H1 (cell line): ENCODE data around the gene RNPS1. TPM values are rescaled to one million over a fixed set of nuclear protein-coding genes. Genes with fewer than 3 reads are reported as not detected.

Experiments used
- CTCF ChIA-PET: fragments of 300-600 bp; sonication (Branson Sonifier 250); formaldehyde crosslinking; loops from one replicate; lab custom pipeline; 2021; ENCODE audit not compliant: partially characterized antibody; lab: Charles Lee
- POLR2A ChIA-PET: fragments of 300-600 bp; sonication (Branson Sonifier 250); formaldehyde crosslinking; loops from one replicate; lab custom pipeline; 2021; ENCODE audit warnings: inconsistent platforms; ENCODE audit not compliant: partially characterized antibody; lab: Charles Lee
- DNase-seq, 2 experiments: peaks; one replicate each; pipeline versions ENCODE4 v3.0.0 to v3.0.0-alpha.2; 2010 to 2022; ENCODE audit warnings: low spot score in 2 of 2, low read depth in 1 of 2, mixed read lengths in 1 of 2
- FAIRE-seq: peaks from 2 replicates; lab custom pipeline; 2011; peaks lifted over from hg19 to GRCh38; lab: Jason Lieb, UNC
- H2AFZ ChIP-seq: 2 replicates; pipeline ENCODE4 v1.8.1; 2012; ENCODE audit warnings: low read length, inconsistent platforms
- H2AK5ac ChIP-seq: 2 replicates; pipeline ENCODE4 v1.6.1; 2013; ENCODE audit warnings: low read depth, low read length
- H2BK120ac ChIP-seq: replicated peaks from 2 replicates; pipeline ENCODE3; 2013; ENCODE audit warnings: low read depth, low read length, inconsistent platforms
- H2BK12ac ChIP-seq: 2 replicates; pipeline ENCODE4 v1.6.1; 2013; ENCODE audit warnings: low read depth, low read length
- H2BK15ac ChIP-seq: 2 replicates; pipeline ENCODE4 v1.6.1; 2013; ENCODE audit warnings: low read length
- H2BK20ac ChIP-seq: 2 replicates; pipeline ENCODE4 v1.6.1; 2013; ENCODE audit warnings: low read length
- H2BK5ac ChIP-seq: 2 replicates; pipeline ENCODE4 v1.6.1; 2013; ENCODE audit warnings: low read depth, low read length
- H3K14ac ChIP-seq: 2 replicates; pipeline ENCODE4 v1.6.1; 2013; ENCODE audit warnings: inconsistent platforms; ENCODE audit not compliant: insufficient read length
- H3K18ac ChIP-seq: 2 replicates; pipeline ENCODE4 v1.6.1; 2013; ENCODE audit warnings: low read length; ENCODE audit errors: extremely low read depth
- H3K23ac ChIP-seq: 2 replicates; pipeline ENCODE4 v1.6.1; 2013; ENCODE audit warnings: inconsistent platforms; ENCODE audit not compliant: insufficient read length
- H3K23me2 ChIP-seq: 2 replicates; pipeline ENCODE4 v1.6.1; 2013; ENCODE audit warnings: low read depth, low read length
- H3K27ac ChIP-seq: 2 replicates; pipeline ENCODE4 v1.6.1; 2011; ENCODE audit warnings: low read depth, low read length, inconsistent platforms
- H3K27me3 ChIP-seq, 4 experiments: replicated peaks in 1 of 4; 1 replicate in 1 of 4; 2 replicates in 3 of 4; pipeline versions ENCODE4 v1.6.1 to v1.8.1; 2011 to 2013; ENCODE audit warnings: low read length in 3 of 4, mild to moderate bottlenecking in 3 of 4, inconsistent platforms in 2 of 4, mixed read lengths in 2 of 4, moderate library complexity in 1 of 4; ENCODE audit not compliant: control insufficient read depth in 3 of 4, insufficient read depth in 3 of 4; ENCODE audit errors: extremely low read depth in 1 of 4
- H3K36me3 ChIP-seq, 4 experiments: 2 replicates each; pipeline versions ENCODE4 v1.6.1 to v1.8.1; 2011 to 2013; ENCODE audit warnings: mild to moderate bottlenecking in 4 of 4, low read length in 3 of 4, moderate library complexity in 2 of 4, control low read depth in 1 of 4, inconsistent platforms in 1 of 4; ENCODE audit not compliant: insufficient read depth in 4 of 4, control insufficient read depth in 2 of 4
- H3K4ac ChIP-seq: replicated peaks from 2 replicates; pipeline ENCODE3; 2013; ENCODE audit warnings: low read length, low read depth, mixed read lengths, inconsistent platforms; ENCODE audit not compliant: insufficient read length
- H3K4me1 ChIP-seq, 4 experiments: replicated peaks in 1 of 4; 1 replicate in 1 of 4; 2 replicates in 3 of 4; pipeline versions ENCODE4 v1.6.1 to v1.8.1; 2011 to 2013; ENCODE audit warnings: low read length in 3 of 4, inconsistent platforms in 2 of 4, mixed read lengths in 1 of 4; ENCODE audit not compliant: insufficient read depth in 4 of 4, control insufficient read depth in 3 of 4
- H3K4me2 ChIP-seq, 2 experiments: 2 replicates each; pipeline versions ENCODE4 v1.6.1 to v1.8.1; 2011 to 2013; ENCODE audit warnings: low read depth in 2 of 2, low read length in 2 of 2, control low read depth in 1 of 2, inconsistent platforms in 1 of 2, mild to moderate bottlenecking in 1 of 2; ENCODE audit not compliant: insufficient read depth in 1 of 2
- H3K4me3 ChIP-seq, 4 experiments: fragments of 200-600, 300-600 bp in 1 of 4; sonication (generic), shearing (Covaris generic), sonication (Bioruptor Twin) in 1 of 4; 2 replicates each; pipeline versions ENCODE4 v1.5.1 to v1.8.1; 2011 to 2016; ENCODE audit warnings: low read length in 4 of 4, low read depth in 3 of 4, control low read depth in 2 of 4, inconsistent platforms in 2 of 4, mild to moderate bottlenecking in 2 of 4, mixed read lengths in 1 of 4, moderate library complexity in 1 of 4; ENCODE audit not compliant: insufficient read depth in 2 of 4; ENCODE audit errors: extremely low read depth in 1 of 4
- H3K56ac ChIP-seq: replicated peaks from 2 replicates; pipeline ENCODE3; 2013; ENCODE audit warnings: low read depth, mild to moderate bottlenecking, mixed read lengths, low read length, inconsistent platforms; ENCODE audit not compliant: insufficient read length
- H3K79me1 ChIP-seq: 2 replicates; pipeline ENCODE4 v1.6.1; 2013; ENCODE audit warnings: low read depth, low read length, control low read depth
- H3K79me2 ChIP-seq, 2 experiments: 2 replicates each; pipeline versions ENCODE4 v1.6.1 to v1.8.1; 2012 to 2013; ENCODE audit warnings: low read length in 2 of 2, mild to moderate bottlenecking in 2 of 2, inconsistent platforms in 1 of 2; ENCODE audit not compliant: insufficient read depth in 2 of 2, control insufficient read depth in 1 of 2
- H3K9ac ChIP-seq, 4 experiments: replicated peaks in 1 of 4; 1 replicate in 1 of 4; 2 replicates in 3 of 4; pipeline versions ENCODE4 v1.6.1 to v1.8.1; 2011 to 2013; ENCODE audit warnings: low read depth in 3 of 4, low read length in 3 of 4, control low read depth in 2 of 4, mild to moderate bottlenecking in 2 of 4, moderate library complexity in 2 of 4, inconsistent platforms in 1 of 4; ENCODE audit errors: extremely low read depth in 1 of 4
- H3K9me3 ChIP-seq, 2 experiments: 2 replicates each; pipeline versions ENCODE4 v1.6.1 to v1.8.1; 2012 to 2013; ENCODE audit warnings: mild to moderate bottlenecking in 2 of 2, moderate library complexity in 2 of 2, control low read depth in 1 of 2, inconsistent platforms in 1 of 2, low read depth in 1 of 2, low read length in 1 of 2, mixed read lengths in 1 of 2; ENCODE audit not compliant: insufficient read depth in 2 of 2
- H4K20me1 ChIP-seq, 2 experiments: replicated peaks in 1 of 2; 2 replicates each; pipeline versions ENCODE3 to v1.8.1; 2011 to 2013; ENCODE audit warnings: inconsistent platforms in 2 of 2, low read length in 2 of 2, mild to moderate bottlenecking in 1 of 2; ENCODE audit not compliant: insufficient read depth in 2 of 2, control insufficient read depth in 1 of 2
- H4K5ac ChIP-seq: 2 replicates; pipeline ENCODE4 v1.6.1; 2013; ENCODE audit warnings: low read length, low read depth, mixed read lengths, inconsistent platforms; ENCODE audit not compliant: insufficient read length
- H4K8ac ChIP-seq: 2 replicates; pipeline ENCODE4 v1.8.0; 2013; ENCODE audit warnings: mild to moderate bottlenecking, moderate library complexity, low read length, inconsistent platforms; ENCODE audit not compliant: insufficient read depth; ENCODE audit errors: extremely low read depth
- H4K91ac ChIP-seq: replicated peaks from 2 replicates; pipeline ENCODE3; 2013; ENCODE audit warnings: low read length, mixed read lengths, inconsistent platforms; ENCODE audit not compliant: insufficient read length
- ASH2L ChIP-seq: fragments of 200-600, 300-600 bp; sonication (generic); IDR thresholded peaks from one replicate; pipeline ENCODE4 v1.7.1; 2017; ENCODE audit warnings: low read length
- BCL11A ChIP-seq, 2 experiments: IDR thresholded peaks; one replicate each; pipeline ENCODE4 v1.6.1; 2011; ENCODE audit warnings: low read depth in 2 of 2, low read length in 2 of 2, mild to moderate bottlenecking in 2 of 2
- BRCA1 ChIP-seq: IDR thresholded peaks from 2 replicates; pipeline ENCODE4 v1.6.1; 2012; ENCODE audit warnings: low read depth, low read length, improper control_type of control experiment
- CTBP2 ChIP-seq: IDR thresholded peaks from 2 replicates; pipeline ENCODE4 v1.7.0; 2011; ENCODE audit warnings: borderline replicate concordance, mild to moderate bottlenecking, moderate library complexity, mixed read lengths, low read length; ENCODE audit not compliant: insufficient read depth, insufficient read length
- HDAC2 ChIP-seq, 2 experiments: fragments of 300-600 bp in 1 of 2; sonication (generic) in 1 of 2; IDR thresholded peaks; 2 replicates each; pipeline ENCODE4 v1.6.1; 2011 to 2012; ENCODE audit warnings: low read depth in 2 of 2, low read length in 2 of 2, mild to moderate bottlenecking in 2 of 2, moderate library complexity in 2 of 2, borderline replicate concordance in 1 of 2, inconsistent platforms in 1 of 2
- HDAC6 ChIP-seq: IDR thresholded peaks from one replicate; pipeline ENCODE4 v1.7.1; 2012; ENCODE audit warnings: low read depth, mild to moderate bottlenecking, inconsistent platforms, low read length, moderate library complexity
- KDM4A ChIP-seq: IDR thresholded peaks from one replicate; pipeline ENCODE4 v1.7.1; 2012; ENCODE audit warnings: low read depth, mild to moderate bottlenecking, moderate library complexity, low read length, inconsistent platforms; ENCODE audit not compliant: severe bottlenecking
- PHF8 ChIP-seq: fragments of 200-600 bp; sonication (generic); conservative IDR thresholded peaks from 2 replicates; pipeline ENCODE4 v1.7.1; 2012; ENCODE audit warnings: low read depth, mild to moderate bottlenecking, inconsistent platforms, low read length, moderate library complexity
- RAD21 ChIP-seq, 2 experiments: IDR thresholded peaks in 1 of 2; conservative IDR thresholded peaks in 1 of 2; 2 replicates each; pipeline ENCODE4 v1.6.1; 2011; ENCODE audit warnings: low read depth in 2 of 2, low read length in 2 of 2, improper control_type of control experiment in 1 of 2, inconsistent platforms in 1 of 2, mild to moderate bottlenecking in 1 of 2, moderate library complexity in 1 of 2
- SP4 ChIP-seq: IDR thresholded peaks from 2 replicates; pipeline ENCODE4 v1.6.1; 2012; ENCODE audit warnings: low read length, inconsistent platforms
- TCF12 ChIP-seq: IDR thresholded peaks from 2 replicates; pipeline ENCODE4 v1.6.1; 2011; ENCODE audit warnings: low read depth, mild to moderate bottlenecking, low read length
- TEAD4 ChIP-seq: IDR thresholded peaks from 2 replicates; pipeline ENCODE4 v1.6.1; 2012; ENCODE audit warnings: low read depth, low read length, inconsistent platforms, mixed read lengths
- YY1 ChIP-seq: IDR thresholded peaks from 2 replicates; pipeline ENCODE4 v1.6.1; 2011; ENCODE audit warnings: low read depth, mild to moderate bottlenecking, low read length
- ZNF274 ChIP-seq: IDR thresholded peaks from 2 replicates; pipeline ENCODE4 v1.7.0; 2012; ENCODE audit warnings: low read length, borderline replicate concordance; ENCODE audit errors: extremely low read depth
- WGBS, 2 experiments: shearing (Covaris generic) in 1 of 2; methylation state at CpG; one replicate each; pipeline versions ENCODE4 v1.1.6 to v1.1.7; 2013 to 2015; ENCODE audit warnings: low lambda C conversion rate in 2 of 2, mixed read lengths in 2 of 2, inconsistent platforms in 1 of 2, low coverage in 1 of 2, missing lambda C conversion rate in 1 of 2; ENCODE audit not compliant: insufficient replicate concordance in 2 of 2, insufficient coverage in 1 of 2, insufficient read length in 1 of 2; ENCODE audit errors: extremely low coverage in 1 of 2, missing lambda C conversion rate in 1 of 2; 5-methylcytosine and 5-hydroxymethylcytosine counted together
- polyA plus RNA-seq, 7 experiments: library from polyadenylated mRNA; depleted of rRNA in 3 of 7; stranded (reverse) in 5 of 7; unstranded in 2 of 7; fragments of >200 nt in 5 of 7; fragments of 200-250 nt in 2 of 7; gene quantifications; 1 replicate in 5 of 7; 2 replicates in 1 of 7; 4 replicates in 1 of 7; pipeline versions ENCODE4 v1.2.1 to v1.2.3, GENCODE V29; 2011 to 2013; ENCODE audit warnings: missing spikeins in 2 of 7, mixed read lengths in 2 of 7
- total RNA-seq: library from RNA; stranded (reverse); fragmentation: NEBNext Ultra II Directional; extraction: Animal tissue kit (Norgen Biotek cat#: 25700); gene quantifications from 2 replicates; pipeline ENCODE4 v1.2.1, GENCODE V29; 2021

The RNPS1 gene
- total and polyA plus RNA-seq, 2 of the 8 experiments (the other 6 are each of a cell fraction or from before 2014, with no cell fraction given), result 330 to 350 TPM

GRCh38 chr16:2289282-2289681 lies 21.4 kb upstream of the RNPS1 start:
- Histone ChIP-seq H4K20me1 (no peaks in the 10 kb centered on the region), H3K18ac (no peak overlapping the region), H2AFZ (no peak overlapping the region), H3K9me3 (no peaks in the 10 kb centered on the region), H2BK15ac (no peak overlapping the region), H4K5ac (no peak overlapping the region), H2BK5ac (no peak overlapping the region), H3K9ac (no peak overlapping the region), H3K27ac (no peak overlapping the region), H4K8ac (no peak overlapping the region), H3K4ac (no peak overlapping the region), H3K4me2 (no peak overlapping the region), H3K36me3 (no peaks in the 10 kb centered on the region), H4K91ac (no peak overlapping the region), H2BK120ac (no peak overlapping the region), H3K14ac (no peak overlapping the region), H3K56ac (no peak overlapping the region), H3K23ac (no peak overlapping the region), H3K23me2 (no peaks in the 10 kb centered on the region), H3K79me1 (no peaks in the 10 kb centered on the region), H2BK20ac (no peak overlapping the region), H3K79me2 (no peaks in the 10 kb centered on the region), H2BK12ac (no peak overlapping the region), H3K4me3 (no peak overlapping the region), H3K27me3 (no peaks in the 10 kb centered on the region), H2AK5ac (no peak overlapping the region), H3K4me1 (no peaks in the 10 kb centered on the region; a peak in 1 of 7 replicates)
- POLR2A ChIA-PET, result interaction anchor here (0.7 to 5.2 kb wide), 6 partner anchors 9 to 724 kb away, joined by 3 to 28 read pairs (median 4); no protein-coding TSS in a partner anchor
- DNase-seq (no peak), FAIRE-seq (no peak)
- 88% methylated on average over 23 of the region's 23 CpGs; no CpG with 5 or more reads in 1 of the 2 experiments for WGBS, 2 experiments
- CTCF ChIA-PET, result interaction anchor here (0.7 to 5.0 kb wide), 5 partner anchors 9 to 61 kb away, joined by 3 to 30 read pairs (median 3); no protein-coding TSS in a partner anchor
- TF ChIP-seq CTBP2 (no peak), BCL11A (IDR thresholded peaks at IDR 0.05; ENCODE audit: low read depth in 2 of 2, low read length in 2 of 2) (no peak), SP4 (no peak), TCF12 (no peak), ASH2L (no peak), RAD21 (IDR thresholded peaks at IDR 0.05 in 1 of 2, conservative IDR thresholded peaks at IDR 0.05 in 1 of 2; ENCODE audit: low read depth in 2 of 2, low read length in 2 of 2) (no peak), PHF8 (no peak), HDAC6 (no peak), YY1 (no peak), HDAC2 (IDR thresholded peaks at IDR 0.05; ENCODE audit: borderline replicate concordance in 1 of 2, low read depth in 2 of 2, low read length in 2 of 2) (no peak), KDM4A (no peak), TEAD4 (no peak), BRCA1 (no peak), ZNF274 (no peak)
